Activated naive CD4-positive, alpha-beta T cell treated with anti-CD3 and anti-CD28 coated beads for 36 hours (primary cell): ENCODE data around the gene ADCY3. TPM values are rescaled to one million over a fixed set of nuclear protein-coding genes. Genes with fewer than 3 reads are reported as not detected.

Experiments
- CTCF ChIA-PET: fragments of 350-600 bp; sonication (Branson Sonifier 250); formaldehyde crosslinking; loops from one replicate; lab custom pipeline; 2021; ENCODE audit warnings: antibody characterized with exemption; lab: Charles Lee
- DNase-seq: peaks from one replicate; pipeline ENCODE4 v3.0.0-alpha.2; 2020
- H3K27ac Mint-ChIP-seq: one replicate; pipeline ENCODE4 v1.8.0; 2021; ENCODE audit warnings: mild to moderate bottlenecking, mixed read lengths
- H3K27me3 Mint-ChIP-seq: one replicate; pipeline ENCODE4 v1.8.0; 2021; ENCODE audit warnings: low read depth, mixed read lengths
- H3K36me3 Mint-ChIP-seq: one replicate; pipeline ENCODE4 v1.8.0; 2021; ENCODE audit warnings: low read depth, mixed read lengths
- H3K4me1 Mint-ChIP-seq: one replicate; pipeline ENCODE4 v1.8.0; 2021; ENCODE audit warnings: low read depth, mixed read lengths
- H3K4me3 Mint-ChIP-seq: one replicate; pipeline ENCODE4 v1.8.0; 2021; ENCODE audit warnings: mild to moderate bottlenecking, moderate library complexity, mixed read lengths
- H3K9me3 Mint-ChIP-seq: one replicate; pipeline ENCODE4 v1.8.0; 2021; ENCODE audit warnings: mixed read lengths
- intact Hi-C: fragments of 100-400 bp; cut with micrococcal nuclease; formaldehyde crosslinking; loops from one replicate; pipeline ENCODE4 v1.15.1; 2023
- total RNA-seq, 2 experiments: library from RNA; stranded (reverse); gene quantifications; one replicate each; pipeline ENCODE4 v1.2.3, GENCODE V29; 2021

Gene ADCY3
- total RNA-seq, 2 experiments from 2014 or later: 44.8 to 49.9 TPM

- peaks cover 56% of the 10 kb centered on the region for H3K36me3 Mint-ChIP-seq
- CTCF ChIA-PET: no interaction called here
- H3K27ac Mint-ChIP-seq: no peak overlapping the region
- DNase-seq: no peak
- no peaks in the 10 kb centered on the region for H3K9me3 Mint-ChIP-seq
- no peak overlapping the region for H3K4me3 Mint-ChIP-seq
- H3K4me1 Mint-ChIP-seq: peaks cover 28% of the 10 kb centered on the region
- intact Hi-C loops: no loop called here
- H3K27me3 Mint-ChIP-seq: no peaks in the 10 kb centered on the region
Observed at GRCh38 chr2:24914713-24915112, 5.3 kb downstream of the ADCY3 start.

- peaks cover 58% of the 10 kb centered on the region for H3K36me3 Mint-ChIP-seq
- H3K9me3 Mint-ChIP-seq: no peaks in the 10 kb centered on the region
- intact Hi-C loops: no loop called here
- H3K4me3 Mint-ChIP-seq: no peak overlapping the region
- H3K27ac Mint-ChIP-seq: no peak overlapping the region
- CTCF ChIA-PET: no interaction called here
- H3K27me3 Mint-ChIP-seq: no peaks in the 10 kb centered on the region
- H3K4me1 Mint-ChIP-seq: peaks cover 25% of the 10 kb centered on the region
- no peak for DNase-seq
Observed at GRCh38 chr2:24913911-24914310, 6.1 kb downstream of the ADCY3 start.

GRCh38 chr2:24912986-24913385 lies 7.1 kb downstream of the ADCY3 start:
- H3K4me1 Mint-ChIP-seq: peaks cover 22% of the 10 kb centered on the region
- H3K4me3 Mint-ChIP-seq: no peak overlapping the region
- CTCF ChIA-PET: no interaction called here
- peaks cover 56% of the 10 kb centered on the region for H3K36me3 Mint-ChIP-seq
- DNase-seq: no peak
- H3K27ac Mint-ChIP-seq: no peak overlapping the region
- intact Hi-C loops: no loop called here
- H3K9me3 Mint-ChIP-seq: no peaks in the 10 kb centered on the region
- no peaks in the 10 kb centered on the region for H3K27me3 Mint-ChIP-seq

DNA sequence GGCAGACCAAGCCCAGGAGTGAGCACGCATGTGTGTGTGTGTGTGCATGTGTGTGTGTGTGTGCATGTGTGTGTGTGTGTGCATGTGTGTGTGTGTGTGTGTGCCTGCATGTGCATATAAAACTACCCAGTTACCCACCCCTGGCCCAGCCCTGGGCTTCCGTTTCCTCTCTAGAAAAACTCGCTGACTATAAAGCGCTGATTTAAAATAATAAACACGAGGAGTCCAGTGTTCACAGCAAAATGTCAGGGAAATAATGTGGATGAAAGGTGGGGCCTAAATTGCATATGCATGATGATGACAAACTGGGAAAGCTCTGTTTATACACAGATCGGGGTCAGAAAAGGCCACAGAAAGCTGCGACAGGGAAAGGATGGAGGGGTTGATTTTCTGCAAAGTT lies 7.5 kb downstream of the ADCY3 start:
- no peak overlapping the region for H3K27ac Mint-ChIP-seq
- peaks cover 17% of the 10 kb centered on the region for H3K4me1 Mint-ChIP-seq
- H3K4me3 Mint-ChIP-seq: no peak overlapping the region
- CTCF ChIA-PET: no interaction called here
- no peaks in the 10 kb centered on the region for H3K9me3 Mint-ChIP-seq
- DNase-seq: no peak
- no peaks in the 10 kb centered on the region for H3K27me3 Mint-ChIP-seq
- intact Hi-C loops: no loop called here
- H3K36me3 Mint-ChIP-seq: peaks cover 52% of the 10 kb centered on the region

- H3K4me3 Mint-ChIP-seq: no peak overlapping the region
- H3K9me3 Mint-ChIP-seq: no peaks in the 10 kb centered on the region
- H3K36me3 Mint-ChIP-seq: peaks cover 53% of the 10 kb centered on the region
- intact Hi-C loops: no loop called here
- no peak overlapping the region for H3K27ac Mint-ChIP-seq
- no peak for DNase-seq
- H3K27me3 Mint-ChIP-seq: no peaks in the 10 kb centered on the region
- peaks cover 8% of the 10 kb centered on the region for H3K4me1 Mint-ChIP-seq
- CTCF ChIA-PET: no interaction called here
Observed at GRCh38 chr2:24910245-24910644, 9.8 kb downstream of the ADCY3 start.

- Mint-ChIP-seq H3K36me3 (peaks cover 51% of the 10 kb centered on the region), H3K4me1 (peaks cover 7% of the 10 kb centered on the region), H3K27me3 (no peaks in the 10 kb centered on the region), H3K27ac (peak overlapping the region; percentile 28), H3K9me3 (no peaks in the 10 kb centered on the region), H3K4me3 (no peak overlapping the region)
- CTCF ChIA-PET: no interaction called here
- no peak for DNase-seq
- intact Hi-C loops: no loop called here
Observed at GRCh38 chr2:24909555-24910177, 10.4 kb downstream of the ADCY3 start.

GRCh38 chr2:24908461-24908901 lies 11.6 kb downstream of the ADCY3 start:
- no peak overlapping the region for H3K4me3 Mint-ChIP-seq
- intact Hi-C loops: no loop called here
- peaks cover 6% of the 10 kb centered on the region for H3K4me1 Mint-ChIP-seq
- H3K27me3 Mint-ChIP-seq: no peaks in the 10 kb centered on the region
- H3K9me3 Mint-ChIP-seq: no peaks in the 10 kb centered on the region
- DNase-seq: no peak
- CTCF ChIA-PET: no interaction called here
- no peak overlapping the region for H3K27ac Mint-ChIP-seq
- H3K36me3 Mint-ChIP-seq: peaks cover 52% of the 10 kb centered on the region

DNA sequence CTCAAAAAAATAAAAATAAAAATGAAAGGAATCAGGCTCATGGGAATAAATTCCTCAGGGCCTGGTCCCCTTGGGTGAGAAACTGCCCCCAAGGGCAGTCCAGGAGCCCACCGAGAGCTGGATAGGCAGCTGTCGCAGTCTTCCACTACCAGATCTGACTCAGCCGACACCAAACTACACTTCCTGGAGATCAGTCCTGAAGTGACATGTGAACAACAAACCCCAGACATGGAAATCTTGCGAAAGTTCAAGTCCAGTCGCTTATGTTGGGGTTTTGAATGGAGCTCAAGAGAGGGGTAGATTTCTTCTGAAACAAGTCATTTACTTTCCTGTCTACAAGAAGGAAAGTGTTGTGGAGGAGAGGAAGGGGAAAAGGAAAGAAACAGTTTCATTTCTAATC lies 12.9 kb downstream of the ADCY3 start:
- H3K36me3 Mint-ChIP-seq: peaks cover 52% of the 10 kb centered on the region
- H3K4me1 Mint-ChIP-seq: peaks cover 6% of the 10 kb centered on the region
- no peak overlapping the region for H3K4me3 Mint-ChIP-seq
- H3K27ac Mint-ChIP-seq: no peak overlapping the region
- no peaks in the 10 kb centered on the region for H3K9me3 Mint-ChIP-seq
- DNase-seq: no peak
- CTCF ChIA-PET: no interaction called here
- intact Hi-C loops: no loop called here
- H3K27me3 Mint-ChIP-seq: no peaks in the 10 kb centered on the region

DNA sequence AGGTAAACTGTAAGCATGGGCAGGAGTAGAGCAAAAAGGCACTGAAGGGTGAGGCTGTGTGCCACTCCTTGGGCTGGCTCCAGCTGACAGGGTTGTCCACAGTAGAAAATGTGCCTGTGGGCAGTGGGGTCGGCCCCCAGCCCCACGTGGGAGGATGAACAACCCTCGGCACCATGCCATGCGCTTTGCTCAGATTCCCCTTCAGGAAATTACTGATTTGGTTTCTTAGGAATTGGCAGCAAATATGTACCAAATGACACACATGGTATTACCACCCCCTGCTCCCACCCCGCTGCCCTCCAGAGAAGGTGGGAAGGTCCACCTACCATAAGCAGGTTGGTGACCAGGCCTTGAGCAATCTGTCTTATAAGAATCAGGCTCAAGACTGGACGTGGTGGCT lies 13.6 kb downstream of the ADCY3 start:
- no peak overlapping the region for H3K4me3 Mint-ChIP-seq
- no peak for DNase-seq
- no peaks in the 10 kb centered on the region for H3K27me3 Mint-ChIP-seq
- intact Hi-C loops: no loop called here
- CTCF ChIA-PET: interaction anchor here (0.7 kb wide), 1 partner anchor 1637 kb away, joined by 7 read pairs; no protein-coding TSS in a partner anchor
- H3K4me1 Mint-ChIP-seq: peaks cover 6% of the 10 kb centered on the region
- H3K36me3 Mint-ChIP-seq: peaks cover 47% of the 10 kb centered on the region
- no peaks in the 10 kb centered on the region for H3K9me3 Mint-ChIP-seq
- no peak overlapping the region for H3K27ac Mint-ChIP-seq

GRCh38 chr2:24903161-24904103 lies 16.6 kb downstream of the ADCY3 start:
- H3K4me3 Mint-ChIP-seq: no peak overlapping the region
- H3K4me1 Mint-ChIP-seq: peaks cover 1% of the 10 kb centered on the region
- no peak for DNase-seq
- intact Hi-C loops: no loop called here
- CTCF ChIA-PET: no interaction called here
- H3K27me3 Mint-ChIP-seq: no peaks in the 10 kb centered on the region
- peaks cover 39% of the 10 kb centered on the region for H3K36me3 Mint-ChIP-seq
- H3K27ac Mint-ChIP-seq: no peak overlapping the region
- H3K9me3 Mint-ChIP-seq: no peaks in the 10 kb centered on the region

- H3K27me3 Mint-ChIP-seq: no peaks in the 10 kb centered on the region
- H3K27ac Mint-ChIP-seq: no peak overlapping the region
- H3K4me3 Mint-ChIP-seq: no peak overlapping the region
- H3K36me3 Mint-ChIP-seq: peaks cover 64% of the 10 kb centered on the region
- H3K9me3 Mint-ChIP-seq: peaks cover 28% of the 10 kb centered on the region
- no peaks in the 10 kb centered on the region for H3K4me1 Mint-ChIP-seq
- CTCF ChIA-PET: no interaction called here
- intact Hi-C loops: no loop called here
- DNase-seq: no peak
Observed at GRCh38 chr2:24899361-24899910, 20.6 kb downstream of the ADCY3 start.

DNA sequence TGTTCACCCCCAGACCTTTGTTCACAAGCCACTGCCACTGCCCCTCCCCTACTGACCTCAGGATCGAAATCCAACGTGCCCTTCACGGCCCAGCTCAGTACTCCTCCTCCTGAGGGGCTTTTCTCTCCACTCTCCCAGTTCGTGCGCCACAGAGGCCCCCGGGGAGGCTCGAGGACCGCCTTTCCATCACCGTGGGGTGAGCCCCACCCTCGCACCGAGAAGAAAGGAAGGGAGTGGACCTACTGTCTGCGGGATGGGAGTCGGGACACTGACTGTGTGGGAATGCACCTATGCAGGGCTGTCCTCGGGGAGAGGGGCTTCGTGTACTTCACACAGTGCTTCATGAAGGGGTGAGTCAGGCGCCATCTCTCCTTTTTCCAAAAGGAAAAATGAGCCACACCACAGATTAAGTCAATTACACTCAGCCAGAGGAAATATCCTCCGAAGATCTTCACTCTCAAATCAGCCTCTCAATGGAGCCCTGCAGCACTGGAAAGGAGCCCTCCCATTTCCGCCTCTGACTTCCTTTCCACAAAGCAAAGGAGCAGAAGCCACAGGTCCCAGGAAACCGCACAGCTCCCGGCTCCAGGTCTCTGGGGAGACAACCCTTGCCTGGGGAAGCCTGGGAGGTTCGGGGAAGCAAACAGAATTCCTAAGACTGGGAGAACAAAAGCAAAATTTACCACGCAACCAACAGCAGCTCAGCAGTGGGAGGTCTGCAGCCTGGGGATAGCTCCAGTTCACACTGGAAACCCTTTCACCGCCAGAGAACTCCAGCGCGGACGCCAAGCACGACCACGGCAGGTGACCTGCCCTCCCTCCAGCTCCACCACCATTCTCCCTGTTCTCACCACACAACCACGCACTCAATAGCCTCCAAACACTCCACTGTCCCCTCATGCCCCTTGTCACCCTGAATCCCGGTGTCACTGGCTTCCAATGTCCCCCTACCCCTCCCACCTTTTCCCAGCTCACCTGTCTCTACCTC lies 21.6 kb downstream of the ADCY3 start:
- no peaks in the 10 kb centered on the region for H3K4me1 Mint-ChIP-seq
- H3K27me3 Mint-ChIP-seq: no peaks in the 10 kb centered on the region
- H3K36me3 Mint-ChIP-seq: peaks cover 63% of the 10 kb centered on the region
- peaks cover 32% of the 10 kb centered on the region for H3K9me3 Mint-ChIP-seq
- intact Hi-C loops: no loop called here
- CTCF ChIA-PET: no interaction called here
- H3K4me3 Mint-ChIP-seq: no peak overlapping the region
- no peak for DNase-seq
- no peak overlapping the region for H3K27ac Mint-ChIP-seq
